ENCODE results near the gene P2RX5.

DNA sequence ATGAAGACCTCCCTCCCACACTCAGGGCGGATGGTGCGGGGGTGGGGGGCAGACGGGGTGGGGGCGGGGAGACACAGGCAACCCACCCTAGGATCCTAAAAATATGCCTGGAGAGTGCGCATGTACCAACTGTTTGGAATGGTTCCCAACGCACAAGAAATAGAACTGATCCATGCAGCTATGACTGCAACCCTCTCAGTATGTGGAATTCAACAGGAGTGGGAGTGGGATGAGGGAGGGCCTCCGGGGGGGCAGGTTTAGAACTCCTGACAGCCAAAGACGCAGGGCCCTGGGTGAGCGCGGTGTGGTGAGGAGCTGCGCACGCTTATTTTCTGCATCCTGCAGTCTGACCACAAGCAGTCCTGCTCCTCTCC is 1.1 kb upstream of the P2RX5 start:
- TF ChIP-seq SP2 (tag by site-specific recombination; IDR thresholded peaks at IDR 0.05) (no peak), ZNF311 (tag by site-specific recombination; IDR thresholded peaks at IDR 0.05; ENCODE audit: borderline replicate concordance) (no peak), ZBTB17 (tag by site-specific recombination; IDR thresholded peaks at IDR 0.05) (no peak), ZNF121 (tag by site-specific recombination; IDR thresholded peaks at IDR 0.05) (no peak), ZNF629 (tag by site-specific recombination; IDR thresholded peaks at IDR 0.05) (no peak), ZBTB48 (tag by site-specific recombination; IDR thresholded peaks at IDR 0.05) (no peak), ZNF112 (tag by site-specific recombination; IDR thresholded peaks at IDR 0.05) (no peak)
- TF ChIP-seq, protein P1, sequence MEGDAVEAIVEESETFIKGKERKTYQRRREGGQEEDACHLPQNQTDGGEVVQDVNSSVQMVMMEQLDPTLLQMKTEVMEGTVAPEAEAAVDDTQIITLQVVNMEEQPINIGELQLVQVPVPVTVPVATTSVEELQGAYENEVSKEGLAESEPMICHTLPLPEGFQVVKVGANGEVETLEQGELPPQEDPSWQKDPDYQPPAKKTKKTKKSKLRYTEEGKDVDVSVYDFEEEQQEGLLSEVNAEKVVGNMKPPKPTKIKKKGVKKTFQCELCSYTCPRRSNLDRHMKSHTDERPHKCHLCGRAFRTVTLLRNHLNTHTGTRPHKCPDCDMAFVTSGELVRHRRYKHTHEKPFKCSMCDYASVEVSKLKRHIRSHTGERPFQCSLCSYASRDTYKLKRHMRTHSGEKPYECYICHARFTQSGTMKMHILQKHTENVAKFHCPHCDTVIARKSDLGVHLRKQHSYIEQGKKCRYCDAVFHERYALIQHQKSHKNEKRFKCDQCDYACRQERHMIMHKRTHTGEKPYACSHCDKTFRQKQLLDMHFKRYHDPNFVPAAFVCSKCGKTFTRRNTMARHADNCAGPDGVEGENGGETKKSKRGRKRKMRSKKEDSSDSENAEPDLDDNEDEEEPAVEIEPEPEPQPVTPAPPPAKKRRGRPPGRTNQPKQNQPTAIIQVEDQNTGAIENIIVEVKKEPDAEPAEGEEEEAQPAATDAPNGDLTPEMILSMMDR (tag by site-specific recombination; IDR thresholded peaks at IDR 0.05), result no peak

Measured in HEK293 (cell line).